Measurements from ENCODE around the gene FREY1. TPM values are rescaled to one million over a fixed set of nuclear protein-coding genes. Genes with fewer than 3 reads are reported as not detected.

Gene FREY1
- total RNA-seq, 1 experiment from 2014 or later: 4.2 TPM

- intact Hi-C loops (cut with micrococcal nuclease; ENCODE audit: unreplicated experiment): no loop called here
- H2AFZ ChIP-seq: no peak overlapping the region
- CTCF ChIA-PET: interaction anchor here (0.6 kb wide), 1 partner anchor 20 kb away, joined by 4 read pairs; no protein-coding TSS in a partner anchor
- H3F3A ChIP-seq (ENCODE audit: insufficient read depth, low read depth): no peaks in the 10 kb centered on the region
- no peak for DNase-seq
- no peak for TF ChIP-seq EZH2 (IDR thresholded peaks at IDR 0.05; ENCODE audit: low read depth)
- TF ChIP-seq, protein P1, sequence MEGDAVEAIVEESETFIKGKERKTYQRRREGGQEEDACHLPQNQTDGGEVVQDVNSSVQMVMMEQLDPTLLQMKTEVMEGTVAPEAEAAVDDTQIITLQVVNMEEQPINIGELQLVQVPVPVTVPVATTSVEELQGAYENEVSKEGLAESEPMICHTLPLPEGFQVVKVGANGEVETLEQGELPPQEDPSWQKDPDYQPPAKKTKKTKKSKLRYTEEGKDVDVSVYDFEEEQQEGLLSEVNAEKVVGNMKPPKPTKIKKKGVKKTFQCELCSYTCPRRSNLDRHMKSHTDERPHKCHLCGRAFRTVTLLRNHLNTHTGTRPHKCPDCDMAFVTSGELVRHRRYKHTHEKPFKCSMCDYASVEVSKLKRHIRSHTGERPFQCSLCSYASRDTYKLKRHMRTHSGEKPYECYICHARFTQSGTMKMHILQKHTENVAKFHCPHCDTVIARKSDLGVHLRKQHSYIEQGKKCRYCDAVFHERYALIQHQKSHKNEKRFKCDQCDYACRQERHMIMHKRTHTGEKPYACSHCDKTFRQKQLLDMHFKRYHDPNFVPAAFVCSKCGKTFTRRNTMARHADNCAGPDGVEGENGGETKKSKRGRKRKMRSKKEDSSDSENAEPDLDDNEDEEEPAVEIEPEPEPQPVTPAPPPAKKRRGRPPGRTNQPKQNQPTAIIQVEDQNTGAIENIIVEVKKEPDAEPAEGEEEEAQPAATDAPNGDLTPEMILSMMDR (conservative IDR thresholded peaks at IDR 0.05): no peak
- H3K27me3 ChIP-seq (ENCODE audit: insufficient read depth, low read depth): no peaks in the 10 kb centered on the region
- no peaks in the 10 kb centered on the region for H3K9me3 ChIP-seq (ENCODE audit: insufficient read depth, low read depth)
- no peaks in the 10 kb centered on the region for H3K79me2 ChIP-seq (ENCODE audit: low read depth)
- H3K27ac ChIP-seq: no peak overlapping the region
- H3K9me2 ChIP-seq (ENCODE audit: insufficient read depth): no peaks in the 10 kb centered on the region
- no peaks in the 10 kb centered on the region for H3K4me1 ChIP-seq (replicated peaks; ENCODE audit: insufficient read depth)
- POLR2A ChIA-PET (ENCODE audit: unreplicated experiment): no interaction called here
- no TSS peak for BruUV-seq (replicated peaks)
- no peak overlapping the region for H3K4me2 ChIP-seq
- 0 out of 2 replicates have a peak, but pooled peaks cover 3% of the 10 kb centered on the region for H3K36me3 ChIP-seq (ENCODE audit: low read depth)
- no peak overlapping the region for H3K4me3 ChIP-seq
- no peaks in the 10 kb centered on the region; the same call in 1 of the 2 replicates for H4K20me1 ChIP-seq (ENCODE audit: insufficient read depth)
Observed at GRCh38 chr11:45941285-45941684, 34.2 kb upstream of the FREY1 start.

GRCh38 chr11:45939836-45940235, 32.8 kb upstream of the FREY1 start:
- no peak overlapping the region for H2AFZ ChIP-seq
- no peaks in the 10 kb centered on the region for H3K27me3 ChIP-seq (ENCODE audit: insufficient read depth, low read depth)
- H3K79me2 ChIP-seq (ENCODE audit: low read depth): no peaks in the 10 kb centered on the region
- H3K9me2 ChIP-seq (ENCODE audit: insufficient read depth): no peaks in the 10 kb centered on the region
- H3K27ac ChIP-seq: no peak overlapping the region
- POLR2A ChIA-PET (ENCODE audit: unreplicated experiment): interaction anchor here (0.5 kb wide), 1 partner anchor 320 kb away, joined by 4 read pairs; no protein-coding TSS in a partner anchor
- H3K9me3 ChIP-seq (ENCODE audit: insufficient read depth, low read depth): no peaks in the 10 kb centered on the region
- DNase-seq: no peak
- no peak overlapping the region for H3K4me3 ChIP-seq
- intact Hi-C loops (cut with micrococcal nuclease; ENCODE audit: unreplicated experiment): no loop called here
- 0 out of 2 replicates have a peak, but pooled peaks cover 3% of the 10 kb centered on the region for H3K36me3 ChIP-seq (ENCODE audit: low read depth)
- no peak overlapping the region for H3K4me2 ChIP-seq
- BruUV-seq (replicated peaks): no TSS peak
- no peaks in the 10 kb centered on the region for H3K4me1 ChIP-seq (replicated peaks; ENCODE audit: insufficient read depth)
- H3F3A ChIP-seq (ENCODE audit: insufficient read depth, low read depth): no peaks in the 10 kb centered on the region
- no peaks in the 10 kb centered on the region; the same call in 1 of the 2 replicates for H4K20me1 ChIP-seq (ENCODE audit: insufficient read depth)
- CTCF ChIA-PET: no interaction called here
- TF ChIP-seq EZH2 (IDR thresholded peaks at IDR 0.05; ENCODE audit: low read depth): no peak
- TF ChIP-seq, protein P1 (conservative IDR thresholded peaks at IDR 0.05): no peak

DNA sequence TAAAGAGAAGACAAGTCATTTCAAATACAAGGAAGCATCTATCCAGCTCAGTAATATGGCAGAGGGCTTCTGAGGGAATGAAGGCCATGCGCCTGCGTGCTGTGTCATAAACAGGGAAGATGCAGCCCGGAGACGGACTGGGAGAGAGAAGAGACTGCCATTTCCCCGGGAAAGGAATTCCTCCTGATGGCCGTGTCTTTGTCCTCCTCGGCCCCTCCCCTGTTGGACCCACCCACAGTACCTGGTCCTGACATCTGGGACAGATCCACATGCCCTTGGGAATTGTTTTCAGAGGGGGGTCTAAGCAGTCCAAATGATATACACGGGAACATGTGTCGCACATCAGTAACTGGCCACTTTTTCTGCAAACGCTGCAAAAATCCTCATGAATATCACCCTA, 30.8 kb upstream of the FREY1 start:
- ChIA-PET CTCF (no interaction called here), POLR2A (ENCODE audit: unreplicated experiment) (no interaction called here)
- no peaks in the 10 kb centered on the region for H3K79me2 ChIP-seq (ENCODE audit: low read depth)
- intact Hi-C loops (cut with micrococcal nuclease; ENCODE audit: unreplicated experiment): no loop called here
- H3K9me3 ChIP-seq (ENCODE audit: insufficient read depth, low read depth): no peaks in the 10 kb centered on the region
- no peaks in the 10 kb centered on the region for H3K27me3 ChIP-seq (ENCODE audit: insufficient read depth, low read depth)
- no peak overlapping the region for H3K4me3 ChIP-seq
- H3K36me3 ChIP-seq (ENCODE audit: low read depth): 0 out of 2 replicates have a peak, but pooled peaks cover 3% of the 10 kb centered on the region
- no peak overlapping the region for H2AFZ ChIP-seq
- H3K4me1 ChIP-seq (replicated peaks; ENCODE audit: insufficient read depth): no peaks in the 10 kb centered on the region
- H3K9me2 ChIP-seq (ENCODE audit: insufficient read depth): no peaks in the 10 kb centered on the region
- no peak overlapping the region for H3K27ac ChIP-seq
- no peak for DNase-seq
- no peak overlapping the region for H3K4me2 ChIP-seq
- no peaks in the 10 kb centered on the region for H4K20me1 ChIP-seq (ENCODE audit: insufficient read depth)
- TF ChIP-seq, protein P1 (conservative IDR thresholded peaks at IDR 0.05): no peak
- no peak for TF ChIP-seq EZH2 (IDR thresholded peaks at IDR 0.05; ENCODE audit: low read depth)
- H3F3A ChIP-seq (ENCODE audit: insufficient read depth, low read depth): no peaks in the 10 kb centered on the region
- BruUV-seq (replicated peaks): no TSS peak

Measured in PC-9 (cell line).